PFSK-1 (cell line): ENCODE results near the gene FIBP.

Source experiments
- POLR2AphosphoS5 ChIP-seq: IDR thresholded peaks from 2 replicates; pipeline ENCODE4 v1.6.1; 2012; ENCODE audit warnings: low read depth, mild to moderate bottlenecking, control low read depth, low read length, moderate library complexity
- REST ChIP-seq, 2 experiments: IDR thresholded peaks; 2 replicates each; pipeline versions ENCODE4 v1.6.1 to v1.8.0; 2011 to 2012; ENCODE audit warnings: low read depth in 2 of 2, low read length in 2 of 2, control low read depth in 1 of 2, inconsistent platforms in 1 of 2, mild to moderate bottlenecking in 1 of 2, moderate library complexity in 1 of 2; ENCODE audit not compliant: insufficient read depth in 1 of 2
- TAF1 ChIP-seq: IDR thresholded peaks from 2 replicates; pipeline ENCODE4 v1.6.1; 2012; ENCODE audit warnings: low read length, control low read depth, borderline replicate concordance; ENCODE audit not compliant: insufficient read depth

GRCh38 chr11:65880844-65881421, 7.3 kb downstream of the FIBP start:
- TF ChIP-seq REST (IDR thresholded peaks at IDR 0.05; ENCODE audit: insufficient read depth in 1 of 2, low read depth in 2 of 2, low read length in 2 of 2) (no peak), POLR2AphosphoS5 (no peak), TAF1 (no peak)
